K562 (cell line): ENCODE measurements around the gene CRCP. TPM values are rescaled to one million over a fixed set of nuclear protein-coding genes. Genes with fewer than 3 reads are reported as not detected.
A peak's percentile ranks its signal among the peaks of the same experiment; 100 is the strongest.

ENCODE experiments used
- ARID2 ChIP-seq: fragments of 450-650 bp; IDR thresholded peaks from 2 replicates; pipeline ENCODE4 v1.6.1; 2017; ENCODE audit warnings: antibody characterized with exemption, mild to moderate bottlenecking
- ATF1 ChIP-seq, 2 experiments: fragments of 450-650 bp in 1 of 2; IDR thresholded peaks; 2 replicates each; pipeline ENCODE4 v1.6.1; 2016; ENCODE audit warnings: missing compliant biosample characterization in 1 of 2, missing genetic modification characterization in 1 of 2
- E4F1 ChIP-seq: fragments of 250-450 bp; sonication (Bioruptor Pico); IDR thresholded peaks from 2 replicates; pipeline ENCODE4 v1.5.0; 2021; ENCODE audit warnings: mild to moderate bottlenecking, borderline replicate concordance
- EGR1 ChIP-seq: fragments of 450-650 bp; conservative IDR thresholded peaks from 2 replicates; pipeline ENCODE4 v1.6.1; 2017; ENCODE audit warnings: mild to moderate bottlenecking
- ETS1 ChIP-seq: conservative IDR thresholded peaks from 2 replicates; pipeline ENCODE4 v1.6.1; 2011; ENCODE audit warnings: low read depth, mild to moderate bottlenecking, low read length; ENCODE audit not compliant: control insufficient read depth
- GTF2B ChIP-seq: IDR thresholded peaks from 2 replicates; pipeline ENCODE4 v1.6.1; 2011; ENCODE audit not compliant: insufficient read length; ENCODE audit errors: extremely low read depth
- MEF2A ChIP-seq: IDR thresholded peaks from 2 replicates; pipeline ENCODE4 v1.6.1; 2011; ENCODE audit warnings: low read depth, mild to moderate bottlenecking, low read length, moderate library complexity; ENCODE audit not compliant: control insufficient read depth
- NUFIP1 ChIP-seq: fragments of 450-650 bp; IDR thresholded peaks from 2 replicates; pipeline ENCODE4 v1.6.1; 2018; ENCODE audit not compliant: partially characterized antibody
- PATZ1 ChIP-seq: fragments of 250-450 bp; sonication (Bioruptor Pico); IDR thresholded peaks from 2 replicates; pipeline ENCODE4 v1.5.0; 2020; ENCODE audit warnings: mild to moderate bottlenecking, borderline replicate concordance
- PHB ChIP-seq: fragments of 250-450 bp; sonication (Bioruptor Pico); IDR thresholded peaks from 2 replicates; pipeline ENCODE4 v1.5.0; 2021
- SP2 ChIP-seq: IDR thresholded peaks from 2 replicates; pipeline ENCODE4 v1.6.1; 2011; ENCODE audit warnings: mild to moderate bottlenecking, low read depth, low read length, moderate library complexity; ENCODE audit not compliant: poor library complexity, severe bottlenecking; ENCODE audit errors: extremely low read depth
- TCF7L2 ChIP-seq: fragments of 150-350 bp; IDR thresholded peaks from 2 replicates; pipeline ENCODE4 v1.6.1; 2016; ENCODE audit warnings: low read depth, mild to moderate bottlenecking, low read length, moderate library complexity
- ZNF239 ChIP-seq: fragments of 250-450 bp; sonication (Bioruptor Pico); IDR thresholded peaks from 2 replicates; pipeline ENCODE4 v1.4.0; 2020; ENCODE audit warnings: mild to moderate bottlenecking
- ZNF609 ChIP-seq: sonication (generic); formaldehyde crosslinking; IDR thresholded peaks from 2 replicates; pipeline ENCODE4 v1.8.1; 2023; ENCODE audit warnings: missing genetic modification reagents, mild to moderate bottlenecking, borderline replicate concordance
- ZNF830 ChIP-seq: fragments of 250-450 bp; sonication (Bioruptor Pico); IDR thresholded peaks from 2 replicates; pipeline ENCODE4 v1.5.0; 2021; ENCODE audit warnings: mild to moderate bottlenecking
- polyA plus RNA-seq, 8 experiments: library from polyadenylated mRNA; depleted of rRNA in 4 of 8; stranded (reverse) in 5 of 8; unstranded in 3 of 8; fragments of >200 nt; fragmentation: Nextera tagmentation in 2 of 8; fragmentation: Illumina TruSeq in 1 of 8; extraction: Ambion mirVana in 2 of 8; extraction: Trizol in 1 of 8; gene quantifications; 2 replicates each; pipeline versions ENCODE4 v1.2.1 to v1.2.3, GENCODE V29; 2011 to 2014; ENCODE audit warnings: inconsistent platforms in 1 of 8, missing spikeins in 1 of 8
- total RNA-seq, 7 experiments: library from RNA; depleted of rRNA in 6 of 7; stranded (reverse); fragments of >200 nt in 6 of 7; fragmentation: Illumina TruSeq in 2 of 7; extraction: Trizol in 2 of 7; gene quantifications; 2 replicates each; pipeline versions ENCODE4 v1.2.1 to v1.2.3, GENCODE V29; 2011 to 2021; ENCODE audit warnings: low replicate concordance in 1 of 7

CRCP gene
- total and polyA plus RNA-seq, 9 of the 15 experiments (the other 6 are each of a cell fraction or from before 2014, with no cell fraction given) = 22.1 to 58.3 (median 43.4) TPM

- TF ChIP-seq GTF2B = no peak
- no peak for TF ChIP-seq MEF2A
- no peak for TF ChIP-seq PATZ1
- TF ChIP-seq NUFIP1 = no peak
- no peak for TF ChIP-seq ETS1
- no peak for TF ChIP-seq ZNF609 (CRISPR knock-in tag)
- no peak for TF ChIP-seq E4F1 (CRISPR knock-in tag)
- TF ChIP-seq ATF1 (CRISPR knock-in tag; IDR thresholded peaks at IDR 0.05) = no peak
- TF ChIP-seq ATF1 (tag; IDR thresholded peaks at IDR 0.05) = 0 out of 2 replicates have a peak, but pooled peaks have one; percentile 45
- peak; percentile 93 for TF ChIP-seq EGR1
- TF ChIP-seq ZNF239 (CRISPR knock-in tag) = no peak
- no peak for TF ChIP-seq SP2
- no peak for TF ChIP-seq TCF7L2
- TF ChIP-seq PHB (CRISPR knock-in tag) = no peak
- TF ChIP-seq ARID2 = no peak
- no peak for TF ChIP-seq ZNF830 (CRISPR knock-in tag)
Measured at GRCh38 chr7:66099551-66100407, 14.9 kb upstream of the CRCP start (continued).
